Neural progenitor cell (in vitro differentiated cells): ENCODE data around the gene PDE3B.

Experiments
- CTCF ChIP-seq: fragments of 200-600 bp; sonication (generic); IDR thresholded peaks from 2 replicates; pipeline ENCODE4 v1.5.1; 2017; ENCODE audit warnings: antibody characterized with exemption, mild to moderate bottlenecking
- EZH2 ChIP-seq: fragments of 200-600 bp; sonication (generic); IDR thresholded peaks from 2 replicates; pipeline ENCODE4 v1.6.1; 2017; ENCODE audit warnings: antibody characterized with exemption, mild to moderate bottlenecking, moderate library complexity
- EZH2phosphoT487 ChIP-seq: fragments of 200-600 bp; sonication (generic); IDR thresholded peaks from 2 replicates; pipeline ENCODE4 v1.6.1; 2017; ENCODE audit warnings: antibody characterized with exemption

- TF ChIP-seq EZH2phosphoT487 = no peak
- TF ChIP-seq CTCF = no peak
- TF ChIP-seq EZH2 = no peak
Measured at GRCh38 chr11:14812757-14813156, 169.2 kb downstream of the PDE3B start.
